D721Med (cell line): ENCODE results near the gene SMC6.

Source experiments
- DNase-seq: peaks from one replicate; pipeline ENCODE4 v3.0.0; 2011; ENCODE audit warnings: low spot score; ENCODE audit not compliant: insufficient read length
- FAIRE-seq: peaks from 2 replicates; lab custom pipeline; 2011; peaks lifted over from hg19 to GRCh38; lab: Jason Lieb, UNC
- CTCF ChIP-seq: IDR thresholded peaks from 2 replicates; pipeline ENCODE4 v1.5.1; 2012; ENCODE audit warnings: mild to moderate bottlenecking, control low read depth; ENCODE audit not compliant: insufficient read depth; ENCODE audit errors: missing control alignments

The SMC6 gene

GRCh38 chr2:17763641-17764333 is 10.2 kb upstream of the SMC6 start:
- FAIRE-seq: no peak
- DNase-seq: no peak
- TF ChIP-seq CTCF: no peak

GRCh38 chr2:17762451-17762850 is 8.8 kb upstream of the SMC6 start:
- no peak for TF ChIP-seq CTCF
- FAIRE-seq: no peak
- no peak for DNase-seq

- TF ChIP-seq CTCF: no peak
- DNase-seq: no peak
- no peak for FAIRE-seq
Observed at GRCh38 chr2:17759805-17760204, 6.2 kb upstream of the SMC6 start.

- FAIRE-seq (no peak), DNase-seq (no peak)
- no peak for TF ChIP-seq CTCF
Observed at GRCh38 chr2:17758118-17758517, 4.5 kb upstream of the SMC6 start.

- no peak for FAIRE-seq
- TF ChIP-seq CTCF: no peak
- DNase-seq: no peak
Observed at GRCh38 chr2:17757321-17757720, 3.7 kb upstream of the SMC6 start.

GRCh38 chr2:17756668-17757067 is 3.1 kb upstream of the SMC6 start:
- FAIRE-seq (no peak), DNase-seq (no peak)
- TF ChIP-seq CTCF: no peak

GRCh38 chr2:17754773-17755425 is 1.3 kb upstream of the SMC6 start:
- DNase-seq: no peak
- no peak for TF ChIP-seq CTCF
- no peak for FAIRE-seq
